ENCODE data around the gene NPEPL1. TPM values are rescaled to one million over a fixed set of nuclear protein-coding genes. Genes with fewer than 3 reads are reported as not detected.

NPEPL1 gene
- total RNA-seq, 1 experiment from 2014 or later, result 31.1 TPM

- Histone ChIP-seq H3K79me2 (ENCODE audit: insufficient read depth, low read length) (peaks cover 3% of the 10 kb centered on the region; the same call in 1 of the 2 replicates), H4K91ac (ENCODE audit: insufficient read length, low read depth, low read length) (no peak overlapping the region), H2AFZ (ENCODE audit: low read length) (no peak overlapping the region), H4K20me1 (ENCODE audit: control insufficient read depth, insufficient read depth, insufficient read length) (no peaks in the 10 kb centered on the region), H3K4me1 (ENCODE audit: insufficient read depth, low read length) (peaks cover 12% of the 10 kb centered on the region), H3K4ac (ENCODE audit: low read depth, low read length) (no peak overlapping the region), H2BK12ac (ENCODE audit: insufficient read length, low read depth, low read length) (peak overlapping the region; percentile 41), H3K56ac (ENCODE audit: insufficient read length, low read depth, low read length) (peak overlapping the region; percentile 7), H4K8ac (replicated peaks; ENCODE audit: insufficient read length, low read depth, low read length) (no peak overlapping the region), H3K23ac (ENCODE audit: insufficient read length, low read depth, low read length) (no peak overlapping the region), H2BK120ac (ENCODE audit: low read depth, low read length, poor library complexity, severe bottlenecking) (no peak overlapping the region), H3K14ac (ENCODE audit: insufficient read depth, low read length) (peak overlapping the region; percentile 27; the same call in 1 of the 2 replicates), H3K27me3 (ENCODE audit: insufficient read depth, low read length) (no peaks in the 10 kb centered on the region), H2BK15ac (ENCODE audit: low read depth, low read length) (no peak overlapping the region), H3K23me2 (ENCODE audit: insufficient read length, low read depth, low read length, poor library complexity, severe bottlenecking) (no peaks in the 10 kb centered on the region), H3K4me2 (ENCODE audit: insufficient read depth, insufficient read length, low read length) (peak overlapping the region; percentile 27), H3K18ac (ENCODE audit: insufficient read length, low read depth, low read length) (peak overlapping the region; percentile 62), H4K5ac (ENCODE audit: insufficient read length, low read depth, low read length) (peak overlapping the region; percentile 85), H3K27ac (ENCODE audit: insufficient read length, low read depth, low read length) (peak overlapping the region; percentile 98), H3K9ac (ENCODE audit: extremely low read depth, insufficient read length, low read length) (peak overlapping the region; percentile 57), H2BK5ac (ENCODE audit: insufficient read length, low read length) (peak overlapping the region; percentile 82), H3K9me3 (ENCODE audit: control insufficient read depth, low read depth, low read length) (no peaks in the 10 kb centered on the region), H2AK5ac (ENCODE audit: insufficient read length, low read length) (peak overlapping the region; percentile 52), H2BK20ac (ENCODE audit: low read depth, low read length, poor library complexity, severe bottlenecking) (no peak overlapping the region), H3T11ph (ENCODE audit: low read length) (no peak overlapping the region), H3K79me1 (ENCODE audit: insufficient read depth, low read depth, low read length, poor library complexity, severe bottlenecking) (no peaks in the 10 kb centered on the region)
- Mint-ChIP-seq H3K27me3 (ENCODE audit: low read depth) (no peaks in the 10 kb centered on the region), H3K9me3 (no peaks in the 10 kb centered on the region), H3K36me3 (ENCODE audit: insufficient read depth in 1 of 3, low read depth in 3 of 3) (peaks cover 16 to 51% (median 38%) of the 10 kb centered on the region in 3 experiments), H3K27ac (peak overlapping the region; percentile 98 to 100 (median 98)), H3K4me1 (peaks cover 59 to 65% of the 10 kb centered on the region in 2 experiments), H3K4me3 (peak overlapping the region; percentile 28 to 68)
- WGBS (ENCODE audit: extremely low coverage, insufficient read length, low lambda C conversion rate), result no CpG with 5 or more reads among the region's 16 CpGs
- no peak for TF ChIP-seq CTCF (conservative IDR thresholded peaks at IDR 0.05)
- DNase-seq, result peak; percentile 83
Measured at GRCh38 chr20:58669287-58670006, 23.2 kb upstream of the NPEPL1 start.

Measured in H9 (cell line).